K562 (cell line): Measurements from ENCODE around the gene IRAG1. TPM values are rescaled to one million over a fixed set of nuclear protein-coding genes. Genes with fewer than 3 reads are reported as not detected.
A peak's percentile ranks its signal among the peaks of the same experiment; 100 is the strongest.

ENCODE experiments used
- CHD7 ChIP-seq: fragments of 200-600 bp; sonication (generic); IDR thresholded peaks from one replicate; pipeline ENCODE4 v1.6.1; 2012; ENCODE audit warnings: mild to moderate bottlenecking, low read depth, low read length, inconsistent platforms
- CREB3L1 ChIP-seq: fragments of 450-650 bp; IDR thresholded peaks from 2 replicates; pipeline ENCODE4 v1.6.1; 2014; ENCODE audit warnings: low read depth, mild to moderate bottlenecking, moderate library complexity, borderline replicate concordance
- ILF3 ChIP-seq: fragments of 450-650 bp; IDR thresholded peaks from 2 replicates; pipeline ENCODE4 v1.6.1; 2018; ENCODE audit warnings: antibody characterized with exemption, mild to moderate bottlenecking, moderate library complexity, borderline replicate concordance
- JUNB ChIP-seq: fragments of 450-650 bp; formaldehyde crosslinking; conservative IDR thresholded peaks from 2 replicates; pipeline ENCODE4 v1.4.0; 2020; ENCODE audit warnings: mild to moderate bottlenecking
- MYNN ChIP-seq, 2 experiments: sonication (generic); formaldehyde crosslinking in 1 of 2; IDR thresholded peaks; 2 replicates each; pipeline versions ENCODE4 v1.5.0 to v1.6.1; 2016 to 2020; ENCODE audit warnings: antibody characterized with exemption in 1 of 2, missing genetic modification reagents in 1 of 2
- NRF1 ChIP-seq, 2 experiments: fragments of 450-650 bp; IDR thresholded peaks in 1 of 2; conservative IDR thresholded peaks in 1 of 2; 2 replicates each; pipeline ENCODE4 v1.6.1; 2014; ENCODE audit warnings: mild to moderate bottlenecking in 2 of 2
- POLR2AphosphoS2 ChIP-seq: IDR thresholded peaks from 2 replicates; pipeline ENCODE4 v1.6.1; 2012; ENCODE audit warnings: low read length, improper control_type of control experiment
- RBM22 ChIP-seq: fragments of 200-400 bp; formaldehyde crosslinking; IDR thresholded peaks from 2 replicates; pipeline ENCODE4 v1.6.1; 2018; ENCODE audit warnings: low read length, low read depth; ENCODE audit not compliant: poor library complexity, severe bottlenecking
- SNRNP70 ChIP-seq: fragments of 200-400 bp; formaldehyde crosslinking; optimal IDR thresholded peaks from 2 replicates; pipeline ENCODE3; 2017; ENCODE audit warnings: low read depth, low read length
- ZNF197 ChIP-seq: fragments of 200-800 bp; sonication (Bioruptor generic); IDR thresholded peaks from 2 replicates; pipeline ENCODE4 v1.6.1; 2016; ENCODE audit warnings: low read depth, missing genetic modification characterization, missing compliant biosample characterization
- ZNF699 ChIP-seq: fragments of 250-450 bp; sonication (Bioruptor Pico); IDR thresholded peaks from 2 replicates; pipeline ENCODE4 v1.8.0; 2021; ENCODE audit warnings: mild to moderate bottlenecking, moderate library complexity; ENCODE audit not compliant: insufficient replicate concordance
- polyA plus RNA-seq, 8 experiments: library from polyadenylated mRNA; depleted of rRNA in 4 of 8; stranded (reverse) in 5 of 8; unstranded in 3 of 8; fragments of >200 nt; fragmentation: Nextera tagmentation in 2 of 8; fragmentation: Illumina TruSeq in 1 of 8; extraction: Ambion mirVana in 2 of 8; extraction: Trizol in 1 of 8; gene quantifications; 2 replicates each; pipeline versions ENCODE4 v1.2.1 to v1.2.3, GENCODE V29; 2011 to 2014; ENCODE audit warnings: inconsistent platforms in 1 of 8, missing spikeins in 1 of 8
- total RNA-seq, 7 experiments: library from RNA; depleted of rRNA in 6 of 7; stranded (reverse); fragments of >200 nt in 6 of 7; fragmentation: Illumina TruSeq in 2 of 7; extraction: Trizol in 2 of 7; gene quantifications; 2 replicates each; pipeline versions ENCODE4 v1.2.1 to v1.2.3, GENCODE V29; 2011 to 2021; ENCODE audit warnings: low replicate concordance in 1 of 7

The IRAG1 gene
- total and polyA plus RNA-seq, 9 of the 15 experiments (the other 6 are each of a cell fraction or from before 2014, with no cell fraction given), result 0.01 to 0.22 (median 0.09) TPM; not detected in 1

GRCh38 chr11:10735481-10736475 lies 42.2 kb upstream of the IRAG1 start (continued):
- TF ChIP-seq RBM22 (no peak), MYNN (IDR thresholded peaks at IDR 0.05) (peak; percentile 55), MYNN (CRISPR knock-in tag; IDR thresholded peaks at IDR 0.05) (no peak), NRF1 (conservative IDR thresholded peaks at IDR 0.05 in 1 of 2, IDR thresholded peaks at IDR 0.05 in 1 of 2) (0 out of 4 replicates have a peak, but pooled peaks of 1 of the 2 experiments have one; percentile 34), CHD7 (no peak), ZNF197 (no peak), POLR2AphosphoS2 (no peak), CREB3L1 (no peak), SNRNP70 (no peak), ZNF699 (no peak), JUNB (CRISPR knock-in tag) (no peak), ILF3 (no peak)
